ENCODE measurements around the gene DLD. TPM values are rescaled to one million over a fixed set of nuclear protein-coding genes. Genes with fewer than 3 reads are reported as not detected.

The DLD gene
- total and polyA plus RNA-seq, 9 of the 15 experiments (the other 6 are each of a cell fraction or from before 2014, with no cell fraction given): 130 to 639 (median 247) TPM

GRCh38 chr7:107870427-107871000 lies 20.5 kb upstream of the DLD start:
- intact Hi-C loops (cut with micrococcal nuclease): loop anchor here (5.0 to 10.0 kb wide), 4 partner anchors 93 to 1076 kb away; no protein-coding TSS in a partner anchor
- POLR2A ChIA-PET: interaction anchor here (0.6 kb wide), 1 partner anchor 110 kb away, joined by 3 read pairs; no protein-coding TSS in a partner anchor

More at GRCh38 chr7:107870427-107871000, 20.5 kb upstream of the DLD start:
- H3K9me1 ChIP-seq (ENCODE audit: control insufficient read depth, insufficient read depth, low read length): no peaks in the 10 kb centered on the region
- H3K4me2 ChIP-seq (ENCODE audit: insufficient read depth, low read length): no peak overlapping the region
- no peak for ATAC-seq
- TF ChIP-seq USF1 (CRISPR knock-in tag; IDR thresholded peaks at IDR 0.05): no peak
- TF ChIP-seq RREB1 (CRISPR knock-in tag; IDR thresholded peaks at IDR 0.05): no peak
- TF ChIP-seq SUPT5H (IDR thresholded peaks at IDR 0.05): no peak
- no peak for TF ChIP-seq ETV6 (IDR thresholded peaks at IDR 0.05; ENCODE audit: borderline replicate concordance in 1 of 2, low read depth in 2 of 2, low read length in 1 of 2)
- no peak for TF ChIP-seq ETV6 (CRISPR knock-in tag; IDR thresholded peaks at IDR 0.05; ENCODE audit: borderline replicate concordance)
- no peak for TF ChIP-seq NR4A1 (CRISPR knock-in tag; IDR thresholded peaks at IDR 0.05)
- TF ChIP-seq NR4A1 (tag; IDR thresholded peaks at IDR 0.05): no peak
- no peak for TF ChIP-seq SNAPC5 (CRISPR knock-in tag; IDR thresholded peaks at IDR 0.05)
- no peak for TF ChIP-seq EWSR1 (IDR thresholded peaks at IDR 0.05; ENCODE audit: borderline replicate concordance, low read depth, partially characterized antibody)
- TF ChIP-seq ESRRA (IDR thresholded peaks at IDR 0.05; ENCODE audit: borderline replicate concordance, low read depth): no peak
- TF ChIP-seq PKNOX1 (IDR thresholded peaks at IDR 0.05): no peak
- no peak for TF ChIP-seq RBM39 (optimal IDR thresholded peaks at IDR 0.05; ENCODE audit: low read depth, low read length)
- TF ChIP-seq ZNF57 (CRISPR knock-in tag; IDR thresholded peaks at IDR 0.05): no peak
- TF ChIP-seq TCF7 (IDR thresholded peaks at IDR 0.05; ENCODE audit: borderline replicate concordance): no peak
- FAIRE-seq: no peak
- BruUV-seq (replicated peaks): no TSS peak
- DNase-seq (ENCODE audit: extremely low read depth in 1 of 4, low spot score in 3 of 4): no peak
- H3K4me1 ChIP-seq (replicated peaks in 1 of 2; ENCODE audit: control insufficient read depth in 2 of 2, insufficient read depth in 2 of 2, low read length in 2 of 2): no peaks in the 10 kb centered on the region
- 10% methylated on average over 5 of the region's 5 CpGs for WGBS (ENCODE audit: insufficient coverage, low coverage, missing lambda C conversion rate)
- no peak overlapping the region for H3K9ac ChIP-seq (ENCODE audit: insufficient read depth in 1 of 2, low read depth in 2 of 2, low read length in 2 of 2)
- no peak overlapping the region for H3K27ac ChIP-seq (ENCODE audit: extremely low read depth, low read depth, low read length)
- H2AFZ ChIP-seq (ENCODE audit: low read depth, low read length): peak overlapping the region; percentile 35; the same call in 1 of the 2 replicates
- no peaks in the 10 kb centered on the region for H4K20me1 ChIP-seq (replicated peaks; ENCODE audit: control insufficient read depth, insufficient read depth, low read length)
- no peaks in the 10 kb centered on the region for H3K36me3 ChIP-seq (ENCODE audit: control insufficient read depth, insufficient read depth, low read length)
- in situ Hi-C loops (cut with MboI): loop anchor here (5.0 to 10.0 kb wide), 3 partner anchors 126 to 683 kb away; partner anchors contain the start of gene CBLL1
- no peaks in the 10 kb centered on the region for H3K79me2 ChIP-seq (ENCODE audit: control insufficient read depth, insufficient read depth, low read length)
- no peak overlapping the region for H3K4me3 ChIP-seq
- H3K9me3 ChIP-seq (replicated peaks; ENCODE audit: control insufficient read depth, insufficient read depth, low read depth, low read length): no peaks in the 10 kb centered on the region
- H3K27me3 ChIP-seq (ENCODE audit: control insufficient read depth in 2 of 2, insufficient read depth in 2 of 2, low read length in 2 of 2): no peaks in the 10 kb centered on the region
- CTCF ChIA-PET (ENCODE audit: low intra/inter-chr PET ratio): no interaction called here
